Mucosa of descending colon (tissue), 3 donors: ENCODE data around the gene MAGIX. TPM values are rescaled to one million over a fixed set of nuclear protein-coding genes. Genes with fewer than 3 reads are reported as not detected.

Experiments
- ATAC-seq: fragments of 200-7000 bp; cut with Tn5 transposase; one replicate; pipeline ENCODE4 v1.9.1; 2020; ENCODE audit warnings: mild to moderate bottlenecking, moderate library complexity
- DNase-seq, 3 donors: peaks; one replicate each; pipeline ENCODE4 v3.0.0-alpha.2; 2020
- H3K36me3 ChIP-seq: fragments of 200-600 bp; one replicate; pipeline ENCODE4 v1.8.0; 2021; ENCODE audit warnings: low read depth, mild to moderate bottlenecking
- H3K4me1 ChIP-seq: fragments of 200-600 bp; one replicate; pipeline ENCODE4 v1.8.0; 2021; ENCODE audit warnings: low read depth, mild to moderate bottlenecking
- H3K4me3 ChIP-seq: fragments of 200-600 bp; one replicate; pipeline ENCODE4 v1.8.0; 2021; ENCODE audit warnings: mild to moderate bottlenecking
- H3K9me3 ChIP-seq: fragments of 200-600 bp; one replicate; pipeline ENCODE4 v1.8.0; 2021; ENCODE audit warnings: mild to moderate bottlenecking
- CTCF ChIP-seq: fragments of 200-600 bp; IDR thresholded peaks from one replicate; pipeline ENCODE4 v1.8.0; 2022; ENCODE audit warnings: antibody characterized with exemption, mild to moderate bottlenecking
- intact Hi-C, 2 donors: fragments of 100-400 bp; cut with DNase I in 1 of 2; cut with micrococcal nuclease in 1 of 2; formaldehyde crosslinking; loops; one replicate each; pipeline versions ENCODE4 v1.11.0 to v1.11.1; 2022; cut with DNase I, micrococcal nuclease
- total RNA-seq, 3 donors: library from RNA; stranded (reverse); fragmentation: NEBNext Ultra II Directional in 2 of 3; extraction: Animal tissue kit (Norgen Biotek cat#: 25700) in 2 of 3; gene quantifications; one replicate each; pipeline versions ENCODE4 v1.2.1 to v1.2.4, GENCODE V29; 2021 to 2023
- donor health status: DM: no; HTN: no; CAD: no; lungs with moderate emphysema.
- donor health status: DM: no; HTN: no; CAD: no.
- donor health status: DM: no; HTN: yes; CAD: no.

The MAGIX gene
- total RNA-seq, 3 donors from 2014 or later = 9.5 to 16.8 (median 15.6) TPM

- Histone ChIP-seq H3K9me3 (no peaks in the 10 kb centered on the region), H3K36me3 (no peaks in the 10 kb centered on the region), H3K4me1 (peaks cover 5% of the 10 kb centered on the region), H3K4me3 (no peak overlapping the region)
- no peak for TF ChIP-seq CTCF
- DNase-seq = peak; percentile 58 to 68 (median 59)
- intact Hi-C loops = no loop called here
- peak; percentile 67 for ATAC-seq
Observed at GRCh38 chrX:49177338-49177833, 14.8 kb downstream of the MAGIX start.

- Histone ChIP-seq H3K4me3 (no peak overlapping the region), H3K4me1 (peaks cover 5% of the 10 kb centered on the region), H3K36me3 (no peaks in the 10 kb centered on the region), H3K9me3 (no peaks in the 10 kb centered on the region)
- intact Hi-C loops = no loop called here
- no peak for TF ChIP-seq CTCF
- DNase-seq (no peak), ATAC-seq (no peak)
Observed at GRCh38 chrX:49177873-49178480, 15.4 kb downstream of the MAGIX start.

- TF ChIP-seq CTCF = no peak
- Histone ChIP-seq H3K9me3 (no peaks in the 10 kb centered on the region), H3K4me1 (no peaks in the 10 kb centered on the region), H3K36me3 (no peaks in the 10 kb centered on the region), H3K4me3 (no peak overlapping the region)
- intact Hi-C loops = no loop called here
- ATAC-seq = no peak
- DNase-seq = no peak
Observed at GRCh38 chrX:49178537-49178936, 16.0 kb downstream of the MAGIX start.

GRCh38 chrX:49179358-49179757 lies 16.8 kb downstream of the MAGIX start:
- TF ChIP-seq CTCF = no peak
- H3K4me3 ChIP-seq = no peak overlapping the region
- intact Hi-C loops = no loop called here
- no peaks in the 10 kb centered on the region for H3K4me1 ChIP-seq
- DNase-seq = peak in 1 of 3 donors; percentile 23
- no peaks in the 10 kb centered on the region for H3K36me3 ChIP-seq
- H3K9me3 ChIP-seq = no peaks in the 10 kb centered on the region
- no peak for ATAC-seq

- Histone ChIP-seq H3K4me3 (no peak overlapping the region), H3K4me1 (no peaks in the 10 kb centered on the region), H3K36me3 (no peaks in the 10 kb centered on the region), H3K9me3 (no peaks in the 10 kb centered on the region)
- no peak for ATAC-seq
- no peak for TF ChIP-seq CTCF
- peak in 2 of 3 donors; percentile 52 to 62 for DNase-seq
- intact Hi-C loops = no loop called here
Observed at GRCh38 chrX:49183701-49184281, 21.2 kb downstream of the MAGIX start.
